Fibroblast of skin of scalp (primary cell): Measurements from ENCODE around the gene ERVK3-1.
"Not testable (repeated sequence)": the region's sequence is repeated elsewhere in the genome, so short reads cannot be mapped to it uniquely, and the experiment has no call there.

Experiments
- DNase-seq: peaks from one replicate; pipeline ENCODE4 v3.0.0-alpha.2; 2013

ERVK3-1 gene

DNA sequence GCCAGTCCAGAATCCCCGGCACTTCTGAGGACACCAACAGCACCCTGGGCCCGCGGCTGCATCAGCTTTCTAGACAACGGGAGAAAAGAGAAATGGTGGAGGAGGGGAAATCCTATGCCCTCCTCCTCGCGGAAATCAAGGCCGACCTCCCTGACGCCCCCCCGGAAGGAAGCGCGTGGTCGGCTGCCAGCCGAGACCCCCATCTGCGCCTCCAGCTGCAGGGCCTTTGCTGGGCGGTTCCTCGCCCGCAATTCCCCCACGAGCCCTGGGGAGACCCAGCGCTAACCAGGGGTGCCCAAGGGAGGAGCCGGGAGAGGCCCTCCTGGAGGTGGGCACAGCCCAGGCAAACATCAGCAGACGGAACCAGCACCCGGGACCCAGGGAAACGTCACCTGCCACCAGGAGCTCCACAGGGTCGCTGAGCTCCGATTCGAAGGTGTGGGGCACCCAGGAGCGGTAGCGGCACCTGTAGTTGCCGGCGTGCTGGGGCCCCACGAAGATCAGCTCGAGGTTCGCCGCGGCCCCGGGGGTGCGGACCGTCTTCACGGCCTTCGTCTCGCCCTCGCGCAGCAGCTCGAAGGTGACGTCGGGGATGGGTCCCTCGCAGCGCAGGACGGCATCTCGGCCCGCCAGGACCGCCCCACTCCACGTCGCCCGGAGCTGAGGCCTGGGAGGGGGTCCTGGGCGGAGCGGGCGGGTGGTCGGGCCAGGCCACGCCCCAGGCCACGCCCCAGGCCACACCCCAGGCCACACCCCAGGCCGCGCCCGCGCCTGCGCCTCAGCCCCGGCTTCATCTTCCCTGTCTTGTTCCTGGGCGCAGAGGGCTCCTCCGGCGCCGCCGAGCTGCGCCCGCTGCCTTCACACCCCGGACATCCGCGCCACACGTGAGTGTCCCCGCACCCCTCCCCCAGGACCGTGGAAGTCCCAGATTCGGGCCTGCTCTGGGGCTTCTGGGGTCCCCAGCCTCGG, 42.1 kb downstream of the ERVK3-1 start:
- DNase-seq, result peak; percentile 82

DNA sequence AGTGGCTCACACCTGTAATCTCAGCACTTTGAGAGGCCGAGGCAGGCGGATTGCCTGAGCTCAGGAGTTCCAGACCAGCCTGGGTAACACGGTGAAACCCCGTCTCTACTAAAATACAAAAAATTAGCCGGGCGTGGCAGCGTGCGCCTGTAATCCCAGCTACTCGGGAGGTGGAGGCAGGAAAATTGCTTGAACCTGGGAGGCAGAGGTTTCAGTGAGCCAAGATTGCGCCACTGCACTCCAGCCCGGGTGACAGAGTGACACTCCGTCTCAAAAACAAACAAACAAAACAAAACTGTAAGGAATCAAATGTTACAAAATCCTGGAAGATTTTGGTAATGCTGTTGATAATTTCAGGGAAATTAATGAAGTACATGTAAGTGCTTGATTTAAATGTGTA, 42.9 kb downstream of the ERVK3-1 start:
- not testable (repeated sequence) for DNase-seq

DNA sequence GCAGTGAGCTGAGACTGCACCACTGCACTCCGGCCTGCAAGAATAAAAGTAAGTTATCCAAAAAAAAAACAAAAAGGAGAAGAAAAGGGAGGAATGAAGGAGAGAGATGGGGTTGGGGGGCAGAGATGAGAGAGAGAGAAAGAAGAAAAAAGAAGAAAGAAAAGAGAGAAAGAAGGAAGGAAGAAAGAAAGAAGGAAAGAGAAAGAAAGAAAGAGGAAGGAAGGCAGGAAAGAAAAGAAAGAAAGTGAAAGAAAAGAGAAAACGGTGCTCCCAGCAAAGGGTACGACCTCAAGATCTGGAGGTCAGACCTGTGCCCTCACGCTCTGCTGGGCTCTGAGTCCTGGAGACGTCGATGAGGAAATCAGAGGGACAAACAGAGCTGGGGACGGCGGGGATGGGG, 44.4 kb downstream of the ERVK3-1 start:
- no peak for DNase-seq

DNA sequence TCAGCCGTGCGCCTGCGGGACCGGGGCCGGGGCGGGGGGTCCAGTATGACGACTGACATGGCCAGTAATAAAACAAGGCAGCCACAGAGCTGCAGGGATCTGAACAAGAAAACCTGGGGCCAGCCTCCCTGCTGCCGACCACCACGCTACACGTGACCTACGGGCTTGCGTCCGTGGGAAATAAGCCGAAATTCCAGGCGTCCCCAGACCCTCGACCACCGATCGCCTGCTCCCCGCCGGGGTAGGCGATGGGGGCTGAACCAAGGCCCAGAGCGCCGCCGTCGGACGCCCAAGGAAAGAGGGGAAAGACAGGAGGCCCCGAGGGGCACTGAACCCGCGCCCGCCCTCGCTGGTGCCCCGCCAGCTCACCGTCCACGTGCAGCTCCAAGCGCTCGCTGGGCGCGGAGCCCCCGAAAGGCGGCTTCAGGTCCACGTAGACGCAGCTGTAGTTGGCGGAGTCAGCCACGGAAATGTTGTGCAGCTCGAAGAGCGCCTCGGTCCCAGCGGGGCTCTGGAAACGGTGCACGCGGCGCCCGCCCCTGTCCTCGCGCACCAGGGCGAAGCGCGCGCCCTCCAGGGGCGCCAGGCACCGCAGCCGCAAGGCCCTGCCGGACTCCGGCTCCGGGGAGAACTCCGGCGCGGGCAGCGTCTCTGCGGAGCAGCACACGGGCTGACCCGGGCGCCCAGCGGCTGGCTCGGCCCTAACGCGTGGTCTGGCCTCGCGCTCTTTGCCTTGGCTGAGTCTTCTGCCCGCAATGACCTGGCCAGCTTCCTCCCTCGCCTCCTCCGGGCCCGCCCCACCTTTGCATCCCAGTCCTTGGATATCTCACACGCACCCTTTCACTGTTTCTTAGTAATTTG, 45.1 kb downstream of the ERVK3-1 start:
- no peak for DNase-seq

DNA sequence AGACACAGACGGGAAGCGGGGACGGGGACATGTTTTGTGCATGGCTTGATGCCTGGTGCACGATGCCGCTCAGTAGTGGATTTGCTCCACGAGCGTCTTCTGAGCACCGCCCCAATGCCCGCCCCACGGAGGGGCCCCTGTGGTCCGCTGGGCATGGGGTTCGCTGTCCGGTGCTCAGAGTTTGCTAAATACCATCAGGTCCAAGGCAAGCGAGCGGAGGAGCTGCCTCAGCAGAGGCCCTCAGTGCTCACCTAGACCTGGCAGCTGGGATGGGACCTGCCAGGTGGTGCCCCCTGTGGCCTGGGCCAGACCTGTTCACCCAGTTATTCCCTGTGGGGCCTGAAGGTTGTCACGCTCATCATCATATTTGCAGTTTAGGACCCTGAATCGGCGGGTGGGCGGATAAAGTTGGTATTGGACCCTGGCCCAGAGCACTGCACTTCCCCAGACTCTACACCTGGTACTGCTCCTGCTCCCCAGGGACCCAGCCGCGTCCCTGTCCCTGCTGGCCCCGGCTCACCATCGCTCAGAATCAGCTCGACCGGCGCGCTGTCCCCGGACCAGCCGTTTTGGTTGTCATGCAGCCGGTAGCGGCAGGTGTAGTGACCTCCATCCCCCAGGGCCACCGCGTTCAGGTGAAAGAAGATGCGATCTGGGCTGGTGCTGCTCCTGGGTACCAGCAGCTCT, 45.8 kb downstream of the ERVK3-1 start:
- DNase-seq, result no peak

DNA sequence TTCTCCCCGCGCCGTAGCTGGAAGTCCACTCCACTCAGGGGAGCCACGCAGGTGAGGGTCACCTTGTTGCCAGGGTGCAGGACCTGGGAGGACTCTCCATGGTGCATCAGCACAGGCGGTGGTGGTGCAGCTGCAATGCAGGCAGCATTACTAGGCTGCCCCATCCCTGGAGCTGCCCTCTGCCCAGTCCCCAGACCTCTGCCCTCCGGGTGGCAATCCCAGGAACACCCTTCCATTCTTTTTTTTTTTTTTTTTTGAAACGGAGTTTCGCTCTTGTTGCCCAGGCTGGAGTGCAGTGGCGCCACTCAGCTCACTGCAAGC, 46.3 kb downstream of the ERVK3-1 start:
- no peak for DNase-seq

DNA sequence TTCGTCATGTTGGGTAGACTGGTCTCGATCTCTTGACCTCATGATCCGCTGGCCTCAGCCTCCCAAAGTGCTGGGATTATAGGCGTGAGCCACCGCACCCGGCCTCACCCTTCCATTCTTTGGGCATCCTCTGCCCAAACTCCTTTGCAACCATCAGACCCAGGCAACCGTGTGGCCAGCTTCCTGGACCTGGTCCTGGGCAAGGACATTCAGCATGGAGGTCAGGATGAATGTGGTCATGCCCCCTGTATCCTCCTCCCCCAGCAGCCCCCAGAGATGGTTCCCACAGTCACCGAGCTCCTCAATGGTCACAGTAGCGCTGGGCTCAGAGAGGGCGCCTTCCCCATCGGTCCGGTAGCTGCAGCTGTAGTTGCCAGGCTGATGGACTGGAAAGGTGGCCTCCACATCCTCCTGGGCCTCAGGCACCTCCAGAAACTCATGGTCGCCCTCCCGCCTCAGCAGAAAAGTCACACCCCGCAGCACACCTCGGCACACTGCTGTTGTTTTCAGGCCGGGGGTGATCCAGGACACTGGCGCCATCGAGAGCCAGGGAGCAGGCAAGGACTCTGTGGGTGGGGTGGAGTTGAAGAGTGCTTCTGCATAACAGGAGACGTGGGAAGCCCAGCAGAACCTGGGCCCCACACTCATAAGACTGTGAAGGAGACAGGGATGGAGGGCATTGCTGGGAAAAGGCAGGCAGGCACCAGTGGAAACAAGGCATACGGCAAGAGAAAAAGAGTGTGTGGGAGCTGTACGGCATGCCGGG, 47.0 kb downstream of the ERVK3-1 start:
- no peak for DNase-seq

DNA sequence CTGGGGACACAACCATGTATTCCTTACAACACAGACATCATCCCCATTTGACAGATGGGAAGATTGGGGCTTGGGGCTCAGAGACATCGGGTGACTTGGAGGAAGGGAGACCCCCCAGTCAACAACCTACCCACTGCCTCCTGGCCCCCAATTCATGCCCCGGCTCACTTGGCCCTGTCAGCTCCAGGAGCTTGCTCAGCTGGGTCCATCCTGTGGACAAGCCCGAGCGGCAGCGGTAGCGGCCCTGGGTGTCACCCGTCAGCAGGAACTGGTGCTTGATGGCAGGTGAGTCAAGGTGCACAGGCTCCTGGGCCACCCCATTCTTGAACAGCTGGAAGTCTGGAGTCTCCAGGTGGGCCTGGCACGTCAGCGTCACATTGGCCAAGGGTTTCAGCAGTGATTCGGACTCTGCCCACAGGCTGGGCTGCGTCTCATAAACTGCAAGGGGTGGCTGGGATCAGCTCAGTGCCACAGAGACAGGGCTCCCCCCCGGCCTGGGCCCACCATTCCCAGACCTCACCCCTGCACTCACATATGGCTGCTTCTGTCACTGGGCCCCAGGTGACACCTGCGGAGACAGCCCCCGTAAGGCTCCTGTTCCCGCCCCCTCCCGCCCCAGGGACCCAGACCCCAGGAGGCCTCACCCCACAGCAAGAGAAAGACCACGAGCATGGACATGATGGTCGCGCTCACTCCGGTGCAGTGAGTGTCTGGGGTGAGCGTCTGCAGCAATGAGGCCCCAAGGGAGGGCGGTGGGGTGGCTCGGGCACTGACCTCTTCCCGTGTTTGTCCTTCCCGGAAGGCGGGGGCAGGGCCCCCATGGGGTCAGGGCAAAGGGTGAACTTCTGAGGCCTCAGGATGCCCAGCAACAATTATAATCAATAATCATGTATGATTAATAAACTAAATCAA, 47.8 kb downstream of the ERVK3-1 start, which contains the start of gene A1BG:
Gene A1BG, minus strand, starts transcription at position 733 of the 912 bp plus-strand sequence. Its CDS starts 55 bp downstream, at position 678.
- no peak for DNase-seq

DNA sequence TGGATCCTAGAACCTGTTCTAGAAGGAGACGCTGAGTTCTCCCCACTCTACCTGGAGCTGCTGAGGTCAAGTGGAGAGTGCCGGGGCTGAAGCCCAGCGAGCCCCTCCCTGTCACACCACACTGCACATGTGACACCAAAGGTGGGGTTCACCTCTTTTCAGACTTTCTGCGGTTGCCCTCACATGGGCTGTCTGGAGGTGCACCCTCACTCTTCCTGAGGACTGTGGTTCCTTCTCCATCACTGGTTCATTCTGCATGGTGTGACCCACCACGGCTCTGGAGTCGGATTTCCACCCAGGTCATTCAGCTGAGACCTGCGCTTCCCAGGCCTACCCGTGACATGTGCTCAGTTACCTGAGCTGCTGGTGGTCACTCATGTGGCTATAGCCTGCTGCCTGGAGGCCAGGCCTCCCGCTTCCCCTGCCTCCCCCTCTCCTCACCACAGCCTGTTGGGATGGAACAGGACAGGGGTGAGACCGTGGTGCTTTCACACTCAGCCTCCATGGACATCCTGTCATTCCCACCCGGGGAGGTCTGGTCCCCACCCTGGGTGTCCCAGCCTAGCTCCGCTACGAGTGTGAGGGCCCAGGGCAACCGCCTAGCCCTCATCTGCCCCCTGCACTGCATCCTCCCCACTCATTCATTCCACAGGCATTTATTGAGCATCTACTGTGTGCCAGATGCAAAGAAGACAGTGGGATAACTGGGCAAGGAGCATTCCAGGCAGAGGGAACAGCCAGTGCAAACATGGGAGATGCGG, 48.7 kb downstream of the ERVK3-1 start:
- no peak for DNase-seq

DNA sequence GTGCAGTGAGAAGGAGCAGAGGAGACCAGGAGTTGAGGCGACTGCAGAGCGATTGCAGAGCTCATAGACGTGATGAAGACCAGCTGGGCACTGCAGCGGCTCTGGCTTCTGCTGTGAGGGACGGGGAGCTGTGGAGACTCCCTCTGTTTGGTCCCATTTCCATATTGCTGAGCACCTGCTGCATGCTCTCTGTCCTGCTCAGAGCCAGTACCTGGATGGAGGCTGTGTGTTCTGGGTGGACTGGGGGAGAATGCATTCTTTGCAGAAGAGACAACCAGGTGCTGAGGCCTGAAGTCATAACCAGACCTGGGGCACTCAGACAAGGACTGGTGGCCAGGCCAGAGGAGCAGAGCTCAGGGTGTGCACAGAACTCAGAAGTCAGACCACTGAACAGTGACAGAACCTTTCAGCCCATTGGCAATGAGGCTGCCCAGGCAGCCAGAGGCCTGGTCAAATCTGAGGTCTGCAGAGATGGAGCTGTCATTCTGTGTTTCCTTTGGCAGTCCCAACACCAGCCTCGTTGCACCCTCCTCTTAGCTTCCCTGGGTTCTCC, 49.4 kb downstream of the ERVK3-1 start:
- no peak for DNase-seq

DNA sequence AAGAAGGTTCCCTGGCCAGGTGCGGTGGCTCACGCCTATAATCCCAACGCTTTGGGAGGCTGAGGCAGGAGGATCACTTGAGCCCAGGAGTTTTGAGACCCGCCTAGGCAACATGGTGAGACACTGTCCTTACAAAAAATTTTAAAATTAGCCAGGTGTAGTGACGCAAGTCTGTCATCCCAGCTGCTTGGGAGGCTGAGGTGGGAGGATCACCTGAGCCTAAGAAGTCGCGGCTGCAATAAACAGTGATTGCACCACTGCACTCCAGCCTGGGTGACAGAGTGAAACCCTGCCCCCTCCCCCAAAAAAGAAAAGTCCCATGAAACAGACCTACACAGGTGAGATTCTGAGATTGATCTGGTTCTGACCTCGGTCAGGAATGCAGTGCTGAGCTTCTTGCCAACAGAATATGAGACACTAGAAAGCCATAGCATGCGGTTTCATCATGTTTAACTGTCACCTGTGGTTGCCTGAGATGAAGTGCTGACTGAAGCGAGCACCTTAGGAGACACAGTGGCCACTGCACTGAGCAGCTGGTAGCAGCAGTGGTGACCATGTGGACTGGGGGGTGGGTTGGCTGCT, 50.1 kb downstream of the ERVK3-1 start:
- no peak for DNase-seq

DNA sequence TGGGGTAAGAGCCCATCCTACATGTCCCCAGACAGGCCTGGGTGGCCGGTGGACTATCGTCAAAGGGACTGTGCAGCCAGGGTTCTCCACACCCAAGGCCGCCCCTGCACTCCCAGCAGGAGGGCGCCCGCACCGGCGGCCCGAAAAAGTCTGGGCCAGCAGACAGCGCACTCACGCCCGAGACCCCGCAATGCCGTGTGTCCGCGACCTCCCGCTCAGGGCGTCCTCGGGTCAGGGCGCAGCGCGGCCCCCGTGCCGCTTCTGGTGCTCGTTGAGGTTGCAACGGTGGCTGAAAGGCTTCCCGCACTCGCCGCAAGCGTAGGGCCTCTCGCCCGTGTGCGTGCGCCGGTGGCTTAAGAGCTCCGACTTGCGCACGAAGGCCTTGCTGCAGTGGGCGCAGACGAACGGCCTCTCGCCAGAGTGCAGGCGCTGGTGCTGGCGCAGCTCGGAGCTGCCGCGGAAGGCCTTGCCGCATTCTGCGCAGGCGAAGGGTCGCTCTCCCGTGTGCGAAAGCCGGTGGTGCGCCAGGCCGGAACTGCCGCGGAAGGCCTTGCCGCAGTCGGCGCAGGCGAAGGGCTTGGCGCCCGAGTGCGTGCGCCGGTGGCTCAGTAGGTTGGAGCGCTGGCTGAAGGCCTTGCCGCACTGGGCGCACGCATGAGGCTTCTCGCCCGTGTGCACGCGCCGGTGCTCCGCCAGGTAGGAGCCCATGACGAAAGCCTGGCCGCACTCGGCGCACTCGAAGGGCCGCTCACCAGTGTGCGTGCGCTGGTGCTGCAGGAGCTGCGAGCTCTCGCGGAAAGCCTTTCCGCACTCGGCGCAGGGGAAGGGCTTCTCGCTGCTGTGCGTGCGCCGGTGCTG, 51.0 kb downstream of the ERVK3-1 start:
- DNase-seq, result peak; percentile 25

DNA sequence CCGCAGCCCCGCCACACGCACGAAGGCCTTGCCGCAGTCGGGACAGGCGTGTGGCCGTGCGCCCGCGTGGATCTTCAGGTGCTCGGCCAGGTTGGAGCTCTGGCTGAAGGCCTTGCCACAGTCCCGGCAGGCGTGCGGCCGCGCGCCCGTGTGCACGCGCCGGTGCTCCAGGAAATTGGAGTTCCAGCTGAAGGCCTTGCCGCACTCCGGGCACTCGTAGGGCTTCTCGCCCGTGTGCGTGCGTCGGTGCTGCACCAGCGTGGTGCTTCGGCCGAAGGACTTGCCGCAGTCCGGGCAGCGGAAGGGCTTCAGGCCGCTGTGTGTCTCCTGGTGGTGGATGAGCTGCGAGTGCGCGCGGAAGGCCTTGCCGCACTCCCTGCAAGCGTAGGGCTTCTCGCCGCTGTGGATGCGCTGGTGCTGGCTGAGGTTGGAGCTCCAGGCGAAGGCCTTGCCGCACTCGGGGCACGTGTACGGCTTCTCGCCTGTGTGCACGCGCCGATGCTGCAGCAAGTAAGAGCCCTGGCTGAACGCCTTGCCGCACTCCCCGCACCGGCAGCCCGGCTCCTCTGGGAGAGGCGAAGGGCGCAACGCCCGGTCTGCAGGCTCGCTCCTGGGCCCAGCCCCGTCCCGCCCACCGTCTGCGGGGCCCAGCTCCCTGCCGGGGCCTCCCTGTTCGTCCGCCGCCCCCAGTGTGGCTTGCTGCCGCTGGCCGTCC, 51.7 kb downstream of the ERVK3-1 start:
- DNase-seq, result peak; percentile 12

DNA sequence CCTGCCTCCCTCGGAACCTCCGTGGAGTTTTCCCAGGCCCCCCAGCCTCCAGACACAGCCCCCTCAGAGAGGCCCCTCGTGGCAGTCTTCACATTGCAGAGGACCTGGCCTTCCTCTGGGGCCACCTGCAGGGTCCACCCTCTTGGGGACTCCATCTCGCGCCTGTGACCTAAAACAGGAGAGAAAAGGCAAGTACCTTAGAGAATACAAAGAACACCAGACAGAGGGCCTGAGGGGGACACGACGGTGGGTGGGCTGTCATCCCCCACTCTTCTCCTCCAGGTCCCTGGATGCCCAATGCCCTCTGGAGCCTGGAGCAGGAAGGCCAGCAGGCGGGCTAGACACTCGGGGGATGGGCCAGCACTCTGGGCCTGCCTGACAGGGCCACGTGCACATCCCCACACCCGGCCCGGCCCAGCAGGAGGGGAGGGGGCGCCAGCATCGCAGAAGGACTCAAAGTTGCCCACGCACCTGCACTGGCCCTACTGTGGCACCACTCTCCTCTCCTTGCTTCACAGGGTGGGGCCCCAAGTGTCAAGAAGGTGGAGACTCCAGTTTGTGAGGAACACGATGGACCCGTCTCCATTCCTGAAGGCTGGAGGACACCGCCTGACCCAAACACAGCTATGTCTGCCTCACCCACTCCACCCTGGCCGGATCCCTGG, 52.4 kb downstream of the ERVK3-1 start:
- DNase-seq, result no peak

DNA sequence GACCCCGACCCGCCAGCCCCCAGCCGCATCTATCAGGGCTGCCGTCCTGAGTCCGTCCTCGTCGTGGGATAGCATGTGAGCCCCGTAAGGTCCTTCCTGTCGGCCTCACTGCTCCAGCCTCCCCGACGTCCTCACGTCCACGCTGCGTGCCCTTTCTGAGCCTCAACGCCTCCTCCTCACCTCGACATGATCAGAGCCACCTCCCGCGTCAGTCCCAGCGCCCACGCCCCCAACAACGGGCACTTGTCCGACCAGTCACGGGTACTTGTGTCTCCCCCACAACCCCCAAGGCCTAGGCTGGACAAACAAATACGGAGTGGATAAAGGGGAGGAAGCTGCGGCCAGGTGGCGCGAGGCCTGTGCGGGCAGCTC, 56.7 kb downstream of the ERVK3-1 start:
- DNase-seq, result peak; percentile 51

DNA sequence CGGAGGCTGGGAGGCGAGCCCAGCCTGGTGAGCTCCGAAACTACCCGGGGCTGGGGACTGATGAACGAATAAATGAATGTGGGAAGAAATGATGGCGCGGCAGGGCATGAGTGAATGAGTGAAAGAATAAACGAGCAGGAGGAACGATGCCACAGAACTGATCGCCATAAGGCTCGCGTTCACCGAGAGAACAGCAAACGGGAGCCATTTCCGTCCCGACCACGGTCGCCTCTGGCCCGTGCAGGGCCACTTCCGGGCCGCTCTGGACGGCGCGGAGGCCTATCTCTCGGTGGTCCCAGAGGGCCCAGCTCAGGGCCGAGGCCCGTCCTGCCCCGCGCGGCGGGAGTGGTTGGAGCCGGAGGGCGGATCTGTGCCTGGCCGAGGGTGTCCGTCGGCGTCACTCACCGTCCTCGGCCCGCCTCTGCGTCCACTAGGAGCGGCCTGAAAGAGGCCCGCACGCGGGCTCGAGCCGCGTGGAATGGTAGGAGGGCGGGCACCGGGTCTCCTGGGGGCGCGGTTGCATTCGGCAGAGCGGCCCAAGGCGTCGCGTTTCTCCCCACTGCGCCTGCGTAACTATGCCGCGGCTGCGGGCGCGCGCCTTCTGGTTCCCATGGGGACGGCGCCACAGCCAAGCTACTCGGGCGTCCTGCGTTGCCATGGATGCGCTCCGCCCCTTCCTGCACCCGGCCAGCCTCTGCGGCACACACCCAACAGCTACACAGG, 57.3 kb downstream of the ERVK3-1 start, which contains the start of gene ZNF497:
Gene ZNF497, minus strand, starts transcription at position 480 of the 723 bp plus-strand sequence. CDS start 5,116 bp downstream, outside the sequence.
- DNase-seq, result peak; percentile 97
